ENCODE data around the gene SMPDL3B.

The SMPDL3B gene

GRCh38 chr1:27940870-27941560 lies 6.2 kb downstream of the SMPDL3B start:
- no peak for DNase-seq

GRCh38 chr1:27941671-27942540 lies 7.1 kb downstream of the SMPDL3B start:
- no peak for DNase-seq

GRCh38 chr1:27945020-27945419 lies 10.2 kb downstream of the SMPDL3B start:
- no peak for DNase-seq

GRCh38 chr1:27949027-27949426 lies 14.2 kb downstream of the SMPDL3B start:
- no peak for DNase-seq

- no peak for DNase-seq
Observed at GRCh38 chr1:27951396-27951795, 16.6 kb downstream of the SMPDL3B start.

- DNase-seq: no peak
Observed at GRCh38 chr1:27952147-27952546, 17.3 kb downstream of the SMPDL3B start.

- no peak for DNase-seq
Observed at GRCh38 chr1:27954186-27954585, 19.4 kb downstream of the SMPDL3B start.

- no peak for DNase-seq
Observed at GRCh38 chr1:27955076-27955475, 20.3 kb downstream of the SMPDL3B start.

GRCh38 chr1:27956761-27957160 lies 22.0 kb downstream of the SMPDL3B start:
- DNase-seq: no peak

GRCh38 chr1:27957655-27958054 lies 22.9 kb downstream of the SMPDL3B start:
- no peak for DNase-seq

GRCh38 chr1:27958513-27958912 lies 23.7 kb downstream of the SMPDL3B start:
- DNase-seq: no peak

- DNase-seq: peak; percentile 93
Observed at GRCh38 chr1:27959792-27960603, 25.2 kb downstream of the SMPDL3B start, which contains the start of gene XKR8. XKR8 (plus strand) TSS chr1:27959973; CDS start chr1:27960070, 97 bp downstream.

- DNase-seq: peak; percentile 20
Observed at GRCh38 chr1:27960762-27961645, 26.2 kb downstream of the SMPDL3B start.

GRCh38 chr1:27961646-27962221 lies 26.9 kb downstream of the SMPDL3B start:
- no peak for DNase-seq

- DNase-seq: no peak
Observed at GRCh38 chr1:27963393-27963792, 28.6 kb downstream of the SMPDL3B start.

GRCh38 chr1:27966402-27967105 lies 31.8 kb downstream of the SMPDL3B start:
- no peak for DNase-seq

GRCh38 chr1:27967106-27967883 lies 32.5 kb downstream of the SMPDL3B start:
- no peak for DNase-seq

- DNase-seq: no peak
Observed at GRCh38 chr1:27967884-27968466, 33.2 kb downstream of the SMPDL3B start.

GRCh38 chr1:27968692-27969091 lies 33.9 kb downstream of the SMPDL3B start:
- no peak for DNase-seq

GRCh38 chr1:27970401-27970800 lies 35.6 kb downstream of the SMPDL3B start:
- no peak for DNase-seq

Data from retina (tissue), 1 donor.